Measurements from ENCODE around the gene SUSD6. TPM values are rescaled to one million over a fixed set of nuclear protein-coding genes. Genes with fewer than 3 reads are reported as not detected.
A peak's percentile ranks its signal among the peaks of the same experiment; 100 is the strongest.

The SUSD6 gene, protein sequence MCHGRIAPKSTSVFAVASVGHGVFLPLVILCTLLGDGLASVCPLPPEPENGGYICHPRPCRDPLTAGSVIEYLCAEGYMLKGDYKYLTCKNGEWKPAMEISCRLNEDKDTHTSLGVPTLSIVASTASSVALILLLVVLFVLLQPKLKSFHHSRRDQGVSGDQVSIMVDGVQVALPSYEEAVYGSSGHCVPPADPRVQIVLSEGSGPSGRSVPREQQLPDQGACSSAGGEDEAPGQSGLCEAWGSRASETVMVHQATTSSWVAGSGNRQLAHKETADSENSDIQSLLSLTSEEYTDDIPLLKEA
- total RNA-seq, result 16.2 and 28.4 TPM in 2 replicates
- polyA plus RNA-seq, result 15.7 and 16.3 TPM in 2 replicates

GRCh38 chr14:69611172-69612013, at the start of gene SUSD6:
SUSD6 (plus strand) TSS chr14:69611596; CDS start chr14:69658593, 46,997 bp downstream.
- Histone ChIP-seq H3K9me2 (replicated peaks; ENCODE audit: insufficient read depth) (no peaks in the 10 kb centered on the region), H3K36me3 (replicated peaks; ENCODE audit: insufficient read depth, low read depth) (no peaks in the 10 kb centered on the region), H3K4me2 (peak within 1 kb of the TSS; percentile 93), H3K4me3 (peak within 1 kb of the TSS; percentile 98), H3K27me3 (no peaks in the 10 kb centered on the region), H2AFZ (peak within 1 kb of the TSS; percentile 93), H3K4me1 (ENCODE audit: insufficient read depth) (peaks cover 42% of the 10 kb centered on the region), H3K9me3 (ENCODE audit: low read depth) (no peaks in the 10 kb centered on the region), H3K27ac (peak within 1 kb of the TSS; percentile 98), H4K20me1 (ENCODE audit: insufficient read depth, poor library complexity, severe bottlenecking) (peaks cover 31% of the 10 kb centered on the region), H3K79me2 (peaks cover 48% of the 10 kb centered on the region)
- peak; percentile 96 for DNase-seq (ENCODE audit: low spot score)
- no peak for TF ChIP-seq EZH2phosphoT487 (IDR thresholded peaks at IDR 0.05; ENCODE audit: low read depth, severe bottlenecking, unreplicated experiment)
- TF ChIP-seq, protein P1, sequence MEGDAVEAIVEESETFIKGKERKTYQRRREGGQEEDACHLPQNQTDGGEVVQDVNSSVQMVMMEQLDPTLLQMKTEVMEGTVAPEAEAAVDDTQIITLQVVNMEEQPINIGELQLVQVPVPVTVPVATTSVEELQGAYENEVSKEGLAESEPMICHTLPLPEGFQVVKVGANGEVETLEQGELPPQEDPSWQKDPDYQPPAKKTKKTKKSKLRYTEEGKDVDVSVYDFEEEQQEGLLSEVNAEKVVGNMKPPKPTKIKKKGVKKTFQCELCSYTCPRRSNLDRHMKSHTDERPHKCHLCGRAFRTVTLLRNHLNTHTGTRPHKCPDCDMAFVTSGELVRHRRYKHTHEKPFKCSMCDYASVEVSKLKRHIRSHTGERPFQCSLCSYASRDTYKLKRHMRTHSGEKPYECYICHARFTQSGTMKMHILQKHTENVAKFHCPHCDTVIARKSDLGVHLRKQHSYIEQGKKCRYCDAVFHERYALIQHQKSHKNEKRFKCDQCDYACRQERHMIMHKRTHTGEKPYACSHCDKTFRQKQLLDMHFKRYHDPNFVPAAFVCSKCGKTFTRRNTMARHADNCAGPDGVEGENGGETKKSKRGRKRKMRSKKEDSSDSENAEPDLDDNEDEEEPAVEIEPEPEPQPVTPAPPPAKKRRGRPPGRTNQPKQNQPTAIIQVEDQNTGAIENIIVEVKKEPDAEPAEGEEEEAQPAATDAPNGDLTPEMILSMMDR (IDR thresholded peaks at IDR 0.05; ENCODE audit: poor library complexity), result no peak
- 1% methylated on average over 51 of the region's 105 CpGs for WGBS (ENCODE audit: low lambda C conversion rate, missing lambda C conversion rate)

- no peaks in the 10 kb centered on the region for H3K36me3 ChIP-seq (replicated peaks; ENCODE audit: insufficient read depth, low read depth)
- H3K27me3 ChIP-seq, result peaks cover 52% of the 10 kb centered on the region
- TF ChIP-seq EZH2 (IDR thresholded peaks at IDR 0.05; ENCODE audit: borderline replicate concordance) (no peak), EZH2phosphoT487 (IDR thresholded peaks at IDR 0.05; ENCODE audit: low read depth, severe bottlenecking, unreplicated experiment) (no peak)
- TF ChIP-seq, protein P1 (IDR thresholded peaks at IDR 0.05; ENCODE audit: poor library complexity), result no peak
- H3K9me3 ChIP-seq (ENCODE audit: low read depth), result no peaks in the 10 kb centered on the region
- H3K27ac ChIP-seq, result no peak overlapping the region
- no peaks in the 10 kb centered on the region for H3K79me2 ChIP-seq
- no peak overlapping the region for H3K4me3 ChIP-seq
- H3K4me1 ChIP-seq (ENCODE audit: insufficient read depth), result peaks cover 4% of the 10 kb centered on the region
- H3K9me2 ChIP-seq (replicated peaks; ENCODE audit: insufficient read depth), result no peaks in the 10 kb centered on the region
- H2AFZ ChIP-seq, result no peak overlapping the region
- DNase-seq (ENCODE audit: low spot score), result no peak
- H4K20me1 ChIP-seq (ENCODE audit: insufficient read depth, poor library complexity, severe bottlenecking), result no peaks in the 10 kb centered on the region
- H3K4me2 ChIP-seq, result no peak overlapping the region
Measured at GRCh38 chr14:69561893-69562292, 49.5 kb upstream of the SUSD6 start.

DNA sequence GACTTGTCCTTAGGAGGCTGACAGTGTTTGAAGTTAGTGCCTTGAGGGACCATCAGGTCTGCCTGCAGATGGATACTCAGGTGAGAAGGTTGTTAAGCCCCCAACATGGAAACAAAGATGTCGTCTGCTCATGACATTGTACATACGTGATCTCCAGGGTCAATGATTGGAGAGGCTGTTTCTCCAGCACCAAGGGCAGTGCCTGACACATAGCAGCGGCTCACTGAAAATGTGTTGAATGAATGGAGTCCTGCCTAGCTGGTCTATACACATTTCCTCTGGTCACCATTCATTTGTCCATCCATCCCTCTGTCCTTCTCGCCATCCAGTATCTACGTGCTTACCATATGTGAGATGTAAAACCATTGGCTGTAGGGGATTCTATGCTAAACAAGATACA, 43.8 kb upstream of the SUSD6 start:
- no peaks in the 10 kb centered on the region for H4K20me1 ChIP-seq (ENCODE audit: insufficient read depth, poor library complexity, severe bottlenecking)
- H3K79me2 ChIP-seq, result no peaks in the 10 kb centered on the region
- no peak overlapping the region for H2AFZ ChIP-seq
- H3K4me3 ChIP-seq, result no peak overlapping the region
- no peak overlapping the region for H3K4me2 ChIP-seq
- 91% methylated on average over 5 of the region's 5 CpGs for WGBS (ENCODE audit: low lambda C conversion rate, missing lambda C conversion rate)
- H3K4me1 ChIP-seq (ENCODE audit: insufficient read depth), result no peaks in the 10 kb centered on the region
- DNase-seq (ENCODE audit: low spot score), result no peak
- no peaks in the 10 kb centered on the region for H3K9me3 ChIP-seq (ENCODE audit: low read depth)
- no peaks in the 10 kb centered on the region for H3K9me2 ChIP-seq (replicated peaks; ENCODE audit: insufficient read depth)
- H3K27me3 ChIP-seq, result peaks cover 82% of the 10 kb centered on the region
- H3K27ac ChIP-seq, result no peak overlapping the region
- no peak for TF ChIP-seq EZH2phosphoT487 (IDR thresholded peaks at IDR 0.05; ENCODE audit: low read depth, severe bottlenecking, unreplicated experiment)
- TF ChIP-seq, protein P1 (IDR thresholded peaks at IDR 0.05; ENCODE audit: poor library complexity), result no peak
- TF ChIP-seq EZH2 (IDR thresholded peaks at IDR 0.05; ENCODE audit: borderline replicate concordance), result no peak
- H3K36me3 ChIP-seq (replicated peaks; ENCODE audit: insufficient read depth, low read depth), result no peaks in the 10 kb centered on the region
